Measurements from ENCODE around the gene PPAN.

PPAN gene, protein sequence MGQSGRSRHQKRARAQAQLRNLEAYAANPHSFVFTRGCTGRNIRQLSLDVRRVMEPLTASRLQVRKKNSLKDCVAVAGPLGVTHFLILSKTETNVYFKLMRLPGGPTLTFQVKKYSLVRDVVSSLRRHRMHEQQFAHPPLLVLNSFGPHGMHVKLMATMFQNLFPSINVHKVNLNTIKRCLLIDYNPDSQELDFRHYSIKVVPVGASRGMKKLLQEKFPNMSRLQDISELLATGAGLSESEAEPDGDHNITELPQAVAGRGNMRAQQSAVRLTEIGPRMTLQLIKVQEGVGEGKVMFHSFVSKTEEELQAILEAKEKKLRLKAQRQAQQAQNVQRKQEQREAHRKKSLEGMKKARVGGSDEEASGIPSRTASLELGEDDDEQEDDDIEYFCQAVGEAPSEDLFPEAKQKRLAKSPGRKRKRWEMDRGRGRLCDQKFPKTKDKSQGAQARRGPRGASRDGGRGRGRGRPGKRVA

DNA sequence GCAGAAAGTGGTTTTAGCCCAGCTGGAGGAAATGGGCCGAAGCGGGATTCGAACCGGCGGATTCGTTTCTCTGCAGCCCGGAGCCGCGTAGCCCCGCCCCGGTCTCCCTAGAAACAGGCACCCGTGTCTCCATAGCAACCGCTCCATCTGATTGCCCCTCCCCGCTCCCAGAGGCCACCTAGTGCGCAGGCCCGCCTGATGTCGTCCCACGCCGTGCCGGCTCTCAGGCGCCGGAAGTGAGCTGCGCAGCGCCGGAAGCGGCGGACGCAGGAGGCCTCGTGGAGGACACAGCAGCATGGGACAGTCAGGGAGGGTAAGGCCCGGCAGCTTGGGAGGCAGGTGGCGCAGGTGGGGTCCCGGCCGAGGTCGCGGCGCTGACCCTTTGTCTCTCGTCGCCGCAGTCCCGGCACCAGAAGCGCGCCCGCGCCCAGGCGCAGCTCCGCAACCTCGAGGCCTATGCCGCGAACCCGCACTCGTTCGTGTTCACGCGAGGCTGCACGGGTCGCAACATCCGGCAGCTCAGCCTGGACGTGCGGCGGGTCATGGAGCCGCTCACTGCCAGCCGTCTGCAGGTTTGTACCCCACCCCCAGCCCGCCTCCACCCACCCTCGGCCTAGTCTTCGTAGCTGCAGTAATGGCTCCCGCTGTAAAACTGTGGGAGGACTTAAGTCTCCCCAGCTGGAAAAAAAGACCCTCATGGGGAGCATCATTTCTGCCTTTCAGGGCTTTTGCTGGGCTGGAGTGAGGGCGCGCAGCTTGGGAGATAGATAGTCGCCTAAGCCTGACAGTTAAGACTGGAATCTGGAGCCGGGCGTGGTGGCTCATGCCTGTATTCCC lies at the start of gene PPAN:
TSS of gene PPAN (plus strand) at position 263 of the 837 bp plus-strand sequence. CDS start at position 296, 33 bp downstream.
- DNase-seq (ENCODE audit: low read depth, low spot score) = peak; percentile 97
- H3K4me3 ChIP-seq (ENCODE audit: low read depth, low read length) = peak within 1 kb of the TSS; percentile 91
- TF ChIP-seq, protein P1, sequence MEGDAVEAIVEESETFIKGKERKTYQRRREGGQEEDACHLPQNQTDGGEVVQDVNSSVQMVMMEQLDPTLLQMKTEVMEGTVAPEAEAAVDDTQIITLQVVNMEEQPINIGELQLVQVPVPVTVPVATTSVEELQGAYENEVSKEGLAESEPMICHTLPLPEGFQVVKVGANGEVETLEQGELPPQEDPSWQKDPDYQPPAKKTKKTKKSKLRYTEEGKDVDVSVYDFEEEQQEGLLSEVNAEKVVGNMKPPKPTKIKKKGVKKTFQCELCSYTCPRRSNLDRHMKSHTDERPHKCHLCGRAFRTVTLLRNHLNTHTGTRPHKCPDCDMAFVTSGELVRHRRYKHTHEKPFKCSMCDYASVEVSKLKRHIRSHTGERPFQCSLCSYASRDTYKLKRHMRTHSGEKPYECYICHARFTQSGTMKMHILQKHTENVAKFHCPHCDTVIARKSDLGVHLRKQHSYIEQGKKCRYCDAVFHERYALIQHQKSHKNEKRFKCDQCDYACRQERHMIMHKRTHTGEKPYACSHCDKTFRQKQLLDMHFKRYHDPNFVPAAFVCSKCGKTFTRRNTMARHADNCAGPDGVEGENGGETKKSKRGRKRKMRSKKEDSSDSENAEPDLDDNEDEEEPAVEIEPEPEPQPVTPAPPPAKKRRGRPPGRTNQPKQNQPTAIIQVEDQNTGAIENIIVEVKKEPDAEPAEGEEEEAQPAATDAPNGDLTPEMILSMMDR (IDR thresholded peaks at IDR 0.05; ENCODE audit: low read depth, low read length) = no peak
- in situ Hi-C loops (cut with HindIII; ENCODE audit: low sequenced_read_pairs) = no loop called here

DNA sequence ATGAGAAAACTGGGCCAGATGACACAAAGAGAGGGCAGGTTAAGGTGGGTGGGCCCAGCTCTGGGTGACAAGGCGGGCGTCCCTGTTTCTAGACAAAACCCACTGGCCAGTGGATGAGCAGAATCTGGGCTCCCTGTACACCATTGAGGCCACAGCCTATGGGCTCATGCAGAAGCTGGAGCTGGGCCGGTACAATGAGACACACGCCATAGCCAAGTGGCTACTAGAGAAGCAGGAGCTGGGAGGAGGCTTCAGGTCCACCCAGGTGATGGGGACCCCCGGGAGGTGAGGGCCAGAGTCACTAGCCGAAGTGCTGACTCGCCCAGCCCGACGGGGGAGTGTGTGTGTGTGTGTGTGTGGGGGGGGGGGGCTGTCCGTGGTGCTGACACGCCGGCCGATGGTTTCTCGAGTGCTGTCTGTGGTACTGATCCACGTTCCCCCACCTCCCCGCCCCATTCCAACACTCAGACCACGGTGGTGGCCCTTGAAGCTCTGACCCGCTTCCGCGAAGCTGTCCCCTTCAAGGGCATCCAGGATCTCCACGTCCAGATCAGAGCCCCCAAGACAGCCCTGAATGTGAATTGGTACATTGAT lies 44.3 kb upstream of the PPAN start:
- in situ Hi-C loops (cut with HindIII; ENCODE audit: low sequenced_read_pairs) = no loop called here
- TF ChIP-seq, protein P1 (IDR thresholded peaks at IDR 0.05; ENCODE audit: low read depth, low read length) = no peak
- DNase-seq (ENCODE audit: low read depth, low spot score) = no peak
- no peak overlapping the region for H3K4me3 ChIP-seq (ENCODE audit: low read depth, low read length)

DNA sequence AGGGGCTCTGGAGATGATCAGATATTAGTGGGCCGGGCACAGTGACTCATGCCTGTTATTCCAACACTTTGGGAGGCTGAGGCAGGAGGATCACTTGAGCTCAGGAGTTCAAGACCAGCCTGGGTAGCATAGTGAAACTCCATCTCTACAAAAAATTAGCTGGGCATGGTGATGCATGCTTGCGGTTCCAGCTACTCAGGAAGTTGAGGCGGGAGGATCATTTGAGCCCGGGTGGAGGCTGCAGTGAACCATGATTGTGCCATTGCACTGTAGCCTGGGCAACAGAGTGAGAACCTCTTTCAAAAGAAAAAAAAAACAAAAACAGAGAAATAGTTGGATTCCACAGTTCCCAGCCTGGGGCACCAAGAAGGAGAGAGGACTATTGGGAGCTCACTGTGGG lies 38.0 kb upstream of the PPAN start:
- no peak for DNase-seq (ENCODE audit: low read depth, low spot score)
- no peak overlapping the region for H3K4me3 ChIP-seq (ENCODE audit: low read depth, low read length)
- TF ChIP-seq, protein P1 (IDR thresholded peaks at IDR 0.05; ENCODE audit: low read depth, low read length) = no peak
- in situ Hi-C loops (cut with HindIII; ENCODE audit: low sequenced_read_pairs) = no loop called here

DNA sequence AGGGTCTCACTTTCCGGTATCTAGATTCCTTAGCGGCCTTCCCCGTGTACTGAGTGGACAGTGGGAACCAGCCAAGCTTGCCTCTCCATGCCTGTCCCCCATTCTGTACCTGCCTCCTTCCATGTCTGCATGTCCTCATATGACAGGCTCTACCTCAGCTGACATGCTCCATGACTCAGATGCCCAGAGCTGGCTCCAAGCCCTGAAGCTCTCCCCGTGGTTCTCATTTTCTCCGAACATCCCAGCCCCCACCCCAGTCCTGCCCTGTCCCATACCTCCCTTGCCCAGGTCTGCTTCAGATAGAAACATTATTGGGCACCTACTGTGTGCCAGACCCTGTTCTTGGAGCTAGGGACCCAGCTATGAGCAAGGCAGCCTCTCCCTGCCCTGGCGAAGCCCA lies 37.1 kb upstream of the PPAN start:
- DNase-seq (ENCODE audit: low read depth, low spot score) = no peak
- in situ Hi-C loops (cut with HindIII; ENCODE audit: low sequenced_read_pairs) = no loop called here
- TF ChIP-seq, protein P1 (IDR thresholded peaks at IDR 0.05; ENCODE audit: low read depth, low read length) = no peak
- H3K4me3 ChIP-seq (ENCODE audit: low read depth, low read length) = no peak overlapping the region

DNA sequence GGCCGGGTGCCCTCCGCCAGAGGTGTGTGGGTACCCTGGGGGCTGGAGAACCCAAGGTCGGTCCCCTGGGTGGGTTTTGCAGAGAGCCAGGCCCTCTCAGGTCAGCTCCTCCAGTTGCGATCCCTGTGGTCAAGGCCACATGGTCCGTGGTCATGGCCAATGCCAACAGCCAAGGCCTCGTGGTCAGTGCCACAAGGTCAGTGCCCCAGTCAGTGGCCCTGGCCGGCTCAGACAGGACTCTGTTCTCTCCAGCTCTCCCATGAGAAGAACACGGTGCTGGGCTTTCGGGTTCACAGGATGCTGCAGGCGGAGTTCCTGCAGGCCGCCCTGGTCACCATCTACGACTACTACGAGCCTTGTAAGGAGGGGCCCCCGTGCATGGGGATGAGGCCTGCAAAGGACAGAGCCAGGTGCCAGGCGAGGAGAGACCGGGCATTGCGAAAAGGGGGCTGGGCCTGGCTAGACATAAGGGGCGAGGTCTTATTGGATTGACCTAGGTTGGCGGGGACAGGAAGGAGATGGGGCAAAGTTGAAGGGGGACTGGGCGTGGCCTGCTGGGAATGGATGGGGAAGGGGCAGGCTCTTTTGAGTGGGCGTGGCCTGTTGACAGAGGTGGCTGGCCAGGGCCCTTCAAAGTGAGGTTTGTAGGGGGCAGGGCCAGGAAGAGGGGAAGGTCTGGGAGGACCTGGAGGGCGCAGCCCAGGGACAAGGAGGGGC lies 35.3 kb upstream of the PPAN start:
- no peak for DNase-seq (ENCODE audit: low read depth, low spot score)
- TF ChIP-seq, protein P1 (IDR thresholded peaks at IDR 0.05; ENCODE audit: low read depth, low read length) = no peak
- in situ Hi-C loops (cut with HindIII; ENCODE audit: low sequenced_read_pairs) = no loop called here
- no peak overlapping the region for H3K4me3 ChIP-seq (ENCODE audit: low read depth, low read length)

DNA sequence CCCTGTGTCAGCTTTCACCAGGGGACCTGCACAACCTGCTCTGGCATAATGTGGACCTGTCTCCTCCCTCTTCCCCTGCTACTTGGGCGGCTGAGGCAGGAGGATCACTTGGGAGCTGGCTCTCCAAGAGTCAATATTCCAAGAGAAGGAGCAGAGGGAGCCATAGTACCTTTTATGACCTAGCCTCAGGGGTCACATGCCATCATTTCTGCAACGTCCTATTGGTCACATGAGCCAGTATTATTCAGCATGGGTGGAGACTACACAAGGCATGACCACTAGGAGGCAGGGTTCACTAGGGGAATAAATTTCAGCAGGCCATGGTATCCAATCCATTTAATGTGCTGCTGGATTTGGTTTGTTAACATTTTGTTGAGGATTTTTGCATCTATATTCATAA lies 32.0 kb upstream of the PPAN start:
- in situ Hi-C loops (cut with HindIII; ENCODE audit: low sequenced_read_pairs) = no loop called here
- TF ChIP-seq, protein P1 (IDR thresholded peaks at IDR 0.05; ENCODE audit: low read depth, low read length) = peak; percentile 30
- no peak overlapping the region for H3K4me3 ChIP-seq (ENCODE audit: low read depth, low read length)
- no peak for DNase-seq (ENCODE audit: low read depth, low spot score)
